Upper lobe of left lung (tissue), 4 donors: Measurements from ENCODE around the gene FAM199X.

Experiments used
- EP300 ChIP-seq, 4 donors: sonication (generic); formaldehyde crosslinking; IDR thresholded peaks; one replicate each; pipeline ENCODE4 v1.5.1; 2017; ENCODE audit warnings: antibody characterized with exemption in 4 of 4, control low read depth in 2 of 4
- POLR2AphosphoS5 ChIP-seq, 2 donors: sonication (generic); formaldehyde crosslinking; IDR thresholded peaks; one replicate each; pipeline ENCODE4 v1.5.1; 2017; ENCODE audit warnings: antibody characterized with exemption in 2 of 2
- TF ChIP-seq, protein P1 (sequence below), 6 experiments: fragments of 450-650 bp in 4 of 6; fragments of 200-600 bp in 2 of 6; sonication (generic) in 2 of 6; IDR thresholded peaks; one replicate each; pipeline ENCODE4 v1.5.1; 2016 to 2019; ENCODE audit warnings: antibody characterized with exemption in 6 of 6

DNA sequence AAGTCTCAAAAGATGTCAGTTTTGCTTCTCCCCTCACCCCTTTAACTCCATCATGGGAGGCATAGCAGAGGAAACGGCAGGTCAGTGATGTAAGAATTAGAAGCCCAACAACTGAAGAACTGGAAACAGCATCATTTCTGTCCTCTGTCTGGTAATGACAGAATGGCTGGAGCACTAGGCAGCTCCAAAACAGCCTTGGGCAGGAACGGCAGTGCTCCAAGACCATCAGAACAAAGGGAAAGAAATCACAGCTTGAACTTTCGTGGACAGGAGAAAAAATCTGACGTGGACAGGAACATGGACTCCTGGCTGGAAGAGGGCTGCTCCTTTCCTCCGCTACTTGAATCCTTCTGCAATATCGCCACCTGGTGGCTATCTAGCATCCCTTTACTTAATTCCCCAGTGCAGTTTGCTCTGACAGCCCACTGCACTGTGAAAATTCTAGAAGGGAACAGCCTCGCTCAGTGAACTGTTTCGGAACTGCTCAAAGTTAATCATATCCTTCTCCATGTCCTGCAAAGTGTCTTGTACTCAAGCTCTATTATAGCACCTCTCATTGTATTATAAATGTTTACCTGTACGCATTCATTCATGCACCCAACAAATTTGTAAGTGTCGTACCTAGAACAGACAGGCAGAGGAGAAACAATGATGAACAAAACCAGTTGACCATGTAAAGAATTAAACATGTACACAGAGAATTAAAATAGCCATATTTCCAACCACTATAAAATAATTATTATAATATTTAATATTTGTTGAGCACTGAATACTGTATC, 29.8 kb upstream of the FAM199X start:
- TF ChIP-seq, protein P1, sequence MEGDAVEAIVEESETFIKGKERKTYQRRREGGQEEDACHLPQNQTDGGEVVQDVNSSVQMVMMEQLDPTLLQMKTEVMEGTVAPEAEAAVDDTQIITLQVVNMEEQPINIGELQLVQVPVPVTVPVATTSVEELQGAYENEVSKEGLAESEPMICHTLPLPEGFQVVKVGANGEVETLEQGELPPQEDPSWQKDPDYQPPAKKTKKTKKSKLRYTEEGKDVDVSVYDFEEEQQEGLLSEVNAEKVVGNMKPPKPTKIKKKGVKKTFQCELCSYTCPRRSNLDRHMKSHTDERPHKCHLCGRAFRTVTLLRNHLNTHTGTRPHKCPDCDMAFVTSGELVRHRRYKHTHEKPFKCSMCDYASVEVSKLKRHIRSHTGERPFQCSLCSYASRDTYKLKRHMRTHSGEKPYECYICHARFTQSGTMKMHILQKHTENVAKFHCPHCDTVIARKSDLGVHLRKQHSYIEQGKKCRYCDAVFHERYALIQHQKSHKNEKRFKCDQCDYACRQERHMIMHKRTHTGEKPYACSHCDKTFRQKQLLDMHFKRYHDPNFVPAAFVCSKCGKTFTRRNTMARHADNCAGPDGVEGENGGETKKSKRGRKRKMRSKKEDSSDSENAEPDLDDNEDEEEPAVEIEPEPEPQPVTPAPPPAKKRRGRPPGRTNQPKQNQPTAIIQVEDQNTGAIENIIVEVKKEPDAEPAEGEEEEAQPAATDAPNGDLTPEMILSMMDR (IDR thresholded peaks at IDR 0.05) = peak; percentile 50 to 69 (median 62)
- TF ChIP-seq EP300 (IDR thresholded peaks at IDR 0.05) (no peak), POLR2AphosphoS5 (IDR thresholded peaks at IDR 0.05) (no peak)
